Endometrial microvascular endothelial cells (primary cell): ENCODE measurements around the gene MMS22L. TPM values are rescaled to one million over a fixed set of nuclear protein-coding genes. Genes with fewer than 3 reads are reported as not detected.

Experiments
- in situ Hi-C: cut with HindIII; loops from 2 replicates; pipeline ENCODE4 v1.10.0; 2017; ENCODE audit warnings: low sequenced_read_pairs, low pct_unique_long_range_greater_than_20kb; ENCODE audit errors: inconsistent ontology term
- total RNA-seq: library from RNA; depleted of rRNA; stranded (reverse); fragments of >200 nt; gene quantifications from one replicate; pipeline ENCODE4 v1.2.3, GENCODE V29; 2015; ENCODE audit errors: inconsistent ontology term

The MMS22L gene
- total RNA-seq, 1 donor from 2014 or later: 18.8 TPM

DNA sequence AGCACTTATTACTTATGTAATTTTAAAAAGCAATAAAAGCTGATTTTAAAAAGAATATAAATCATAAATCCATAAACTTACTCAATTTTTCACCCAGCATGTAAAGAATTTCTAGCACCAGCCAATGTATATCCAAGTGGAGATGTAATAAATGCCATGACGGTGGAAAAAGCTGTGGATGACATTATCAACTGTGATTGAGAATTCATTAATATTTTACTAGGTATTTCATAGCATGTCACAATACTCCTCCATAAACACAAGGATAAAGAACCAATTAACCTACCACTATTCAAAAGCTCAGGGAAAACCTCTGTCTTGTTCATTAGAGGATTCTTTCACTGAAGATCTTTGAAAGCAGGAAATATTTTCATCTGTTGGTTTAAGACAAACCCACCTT lies 13.2 kb downstream of the MMS22L start:
- in situ Hi-C loops: no loop called here

GRCh38 chr6:97262676-97263075 lies 20.3 kb downstream of the MMS22L start:
- in situ Hi-C loops: no loop called here

GRCh38 chr6:97246842-97247241 lies 36.2 kb downstream of the MMS22L start:
- in situ Hi-C loops: no loop called here

GRCh38 chr6:97240222-97240621 lies 42.8 kb downstream of the MMS22L start:
- in situ Hi-C loops: no loop called here

- in situ Hi-C loops: no loop called here
These were observed 51.1 kb downstream of the MMS22L start for GRCh38 chr6:97231911-97232310.

DNA sequence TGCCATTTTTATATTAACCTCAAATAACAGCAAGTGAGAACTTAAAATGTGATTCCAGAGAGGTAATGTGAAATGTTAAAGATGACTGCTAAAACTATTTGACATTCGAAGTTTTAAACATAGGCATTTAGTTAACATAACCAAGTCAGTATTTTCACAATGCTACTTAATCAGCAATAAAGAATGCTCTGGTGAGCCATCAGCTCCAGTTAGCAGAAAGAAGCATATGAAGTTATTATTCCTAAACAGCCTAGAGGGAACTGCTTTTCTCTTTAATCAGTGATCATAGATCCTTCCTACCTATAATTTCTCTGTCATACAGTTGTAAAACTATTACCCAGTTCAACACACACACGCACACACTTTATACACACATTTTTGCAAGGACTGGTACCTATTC lies 60.1 kb downstream of the MMS22L start:
- in situ Hi-C loops: no loop called here

DNA sequence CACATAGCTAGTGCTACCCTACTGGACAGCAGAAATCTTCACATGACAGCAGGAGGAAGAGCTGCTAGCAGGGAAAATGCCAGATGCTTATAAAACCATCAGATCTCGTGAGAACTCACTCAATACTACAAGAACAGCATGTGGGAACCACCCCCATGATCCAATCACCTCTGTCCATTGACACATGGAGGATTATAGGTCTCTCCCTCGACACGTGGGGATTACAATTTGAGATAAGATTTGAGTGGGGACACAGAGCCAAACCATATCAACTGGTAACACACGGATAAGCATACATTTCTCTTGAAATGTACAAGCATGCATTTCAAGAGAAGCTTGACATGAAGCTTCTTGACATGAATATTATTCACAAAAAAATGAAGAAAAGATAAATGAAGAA lies 64.1 kb downstream of the MMS22L start:
- in situ Hi-C loops: no loop called here

- in situ Hi-C loops: no loop called here
These were observed 67.8 kb downstream of the MMS22L start for GRCh38 chr6:97215157-97215769.

DNA sequence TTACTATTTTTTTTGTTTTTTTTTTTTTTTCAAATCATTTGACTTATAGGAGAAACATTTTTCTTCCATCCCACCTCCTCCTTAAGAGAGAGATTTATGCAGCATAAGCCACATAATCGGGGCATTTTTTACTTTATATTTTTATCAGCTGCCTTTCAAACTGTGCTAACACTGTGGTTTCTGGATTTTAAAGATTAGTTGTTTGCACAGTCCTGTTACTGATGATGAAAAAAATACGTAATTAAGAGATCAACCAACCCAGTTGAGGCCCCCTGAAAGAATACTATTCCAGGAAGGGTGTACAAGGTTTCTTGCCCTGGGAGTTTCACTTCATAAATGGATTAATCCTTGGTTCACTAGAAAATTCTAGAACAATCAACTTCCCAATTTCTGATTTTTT lies 68.3 kb downstream of the MMS22L start:
- in situ Hi-C loops: no loop called here

GRCh38 chr6:97207383-97207782 lies 75.6 kb downstream of the MMS22L start:
- in situ Hi-C loops: no loop called here

DNA sequence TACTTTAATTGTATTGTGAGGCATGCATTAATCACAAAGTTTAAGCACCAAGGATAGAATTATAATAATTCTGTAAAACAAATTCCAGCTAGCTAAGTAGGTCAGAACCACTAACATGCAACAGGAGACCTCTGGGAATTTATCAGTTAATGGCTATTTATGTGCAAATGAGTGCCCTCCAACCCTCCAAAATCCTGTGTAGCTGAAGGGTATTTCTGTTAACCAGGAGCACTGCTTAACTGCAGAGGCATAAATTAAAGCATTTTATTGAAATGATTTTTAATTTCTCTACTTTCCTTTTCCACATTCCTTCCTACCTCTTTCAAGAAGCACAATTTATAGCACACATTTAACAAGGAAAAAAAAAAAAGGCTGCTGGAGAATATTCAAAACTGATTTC lies 77.0 kb downstream of the MMS22L start:
- in situ Hi-C loops: no loop called here

DNA sequence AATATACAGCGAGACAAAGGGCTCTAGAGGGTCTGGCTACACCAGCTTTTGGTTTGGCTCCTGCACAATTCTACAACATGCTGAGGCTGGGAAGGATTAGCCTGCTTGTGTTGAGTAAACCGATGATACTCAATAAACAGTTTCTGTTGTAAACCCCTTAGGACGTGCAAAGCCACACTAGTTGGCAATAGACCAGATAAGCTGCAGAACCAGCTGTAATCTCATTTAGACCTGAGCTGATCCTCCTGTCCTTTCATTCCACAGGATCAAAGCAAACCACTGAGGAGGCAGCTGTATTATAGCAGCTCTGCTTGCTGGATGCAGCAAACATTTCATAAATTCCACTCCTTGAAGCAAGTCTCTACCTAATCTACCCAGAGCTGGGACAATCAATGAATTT lies 79.7 kb downstream of the MMS22L start:
- in situ Hi-C loops: no loop called here

- in situ Hi-C loops: loop anchor here (25.0 kb wide), 1 partner anchor 189 kb away; no protein-coding TSS in a partner anchor
These were observed 84.9 kb downstream of the MMS22L start for GRCh38 chr6:97198046-97198565.

DNA sequence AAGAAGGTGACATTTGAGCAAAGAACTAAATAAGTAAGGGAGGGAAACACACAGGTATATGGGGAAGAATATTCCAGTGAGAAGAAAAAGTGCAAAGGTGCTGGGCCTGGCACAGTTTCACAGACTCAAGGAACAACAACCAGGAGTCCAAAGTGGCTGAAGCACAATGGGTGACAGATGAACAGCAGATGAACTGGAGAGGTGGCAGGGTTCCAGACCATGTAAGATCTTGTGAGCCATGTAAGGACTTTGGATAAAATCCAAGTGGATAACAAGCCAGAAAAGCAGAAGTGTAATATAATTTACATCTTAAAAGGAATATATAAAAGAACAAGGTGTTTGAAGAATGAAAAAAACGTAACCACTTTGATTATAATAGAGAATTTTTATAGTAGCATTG lies 87.9 kb downstream of the MMS22L start:
- in situ Hi-C loops: loop anchor here (25.0 kb wide), 1 partner anchor 192 kb away; no protein-coding TSS in a partner anchor

GRCh38 chr6:97189767-97190166 lies 93.2 kb downstream of the MMS22L start:
- in situ Hi-C loops: loop anchor here (25.0 kb wide), 1 partner anchor 198 kb away; no protein-coding TSS in a partner anchor

- in situ Hi-C loops: loop anchor here (25.0 kb wide), 1 partner anchor 199 kb away; no protein-coding TSS in a partner anchor
These were observed 95.1 kb downstream of the MMS22L start for GRCh38 chr6:97187951-97188350.

DNA sequence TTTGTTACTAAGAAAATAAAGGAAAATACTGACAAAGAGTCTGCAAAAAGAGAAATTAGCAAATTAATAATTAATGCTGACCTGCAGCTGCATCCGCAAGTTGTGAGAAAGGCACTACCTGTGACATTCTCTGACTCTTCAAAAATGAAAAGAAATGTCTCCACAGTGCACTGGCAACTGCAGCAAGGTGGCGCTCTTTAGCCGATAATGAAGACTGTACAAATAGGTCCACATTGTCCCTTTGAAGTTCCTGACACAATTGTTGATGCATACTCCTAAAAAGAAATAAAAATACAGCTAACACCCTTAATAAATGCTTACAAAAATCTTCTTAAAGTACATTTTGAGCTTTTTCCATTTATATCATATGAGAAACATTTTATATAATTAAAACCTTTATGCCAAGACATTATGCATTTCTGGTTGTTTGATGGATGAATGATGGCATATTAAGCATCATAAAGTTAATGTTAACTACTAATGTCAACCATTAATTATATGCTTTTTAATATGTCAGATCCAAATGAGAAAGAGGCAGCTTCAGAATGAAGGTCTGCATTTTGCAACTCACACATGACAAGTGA lies 96.5 kb downstream of the MMS22L start:
- in situ Hi-C loops: loop anchor here (25.0 kb wide), 1 partner anchor 201 kb away; no protein-coding TSS in a partner anchor

DNA sequence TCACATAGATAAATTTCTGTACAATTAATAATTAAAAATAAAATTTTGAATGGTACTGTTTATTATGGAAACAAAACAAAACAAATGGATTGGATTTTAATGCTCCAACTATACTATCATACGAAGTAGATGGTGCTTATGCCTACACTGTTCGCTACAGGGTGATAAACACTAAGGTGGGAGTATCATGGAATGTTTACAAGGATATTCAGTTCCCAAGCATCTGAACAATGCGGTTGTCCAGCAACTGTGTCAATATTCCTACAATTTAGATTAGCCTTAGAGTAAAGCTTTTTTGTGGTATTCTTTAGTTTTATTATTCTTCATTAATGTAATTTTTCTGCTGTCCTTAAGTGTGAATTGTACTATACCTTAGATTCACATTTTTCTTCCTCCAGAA lies 105.1 kb downstream of the MMS22L start:
- in situ Hi-C loops: loop anchor here (25.0 kb wide), 1 partner anchor 209 kb away; no protein-coding TSS in a partner anchor

DNA sequence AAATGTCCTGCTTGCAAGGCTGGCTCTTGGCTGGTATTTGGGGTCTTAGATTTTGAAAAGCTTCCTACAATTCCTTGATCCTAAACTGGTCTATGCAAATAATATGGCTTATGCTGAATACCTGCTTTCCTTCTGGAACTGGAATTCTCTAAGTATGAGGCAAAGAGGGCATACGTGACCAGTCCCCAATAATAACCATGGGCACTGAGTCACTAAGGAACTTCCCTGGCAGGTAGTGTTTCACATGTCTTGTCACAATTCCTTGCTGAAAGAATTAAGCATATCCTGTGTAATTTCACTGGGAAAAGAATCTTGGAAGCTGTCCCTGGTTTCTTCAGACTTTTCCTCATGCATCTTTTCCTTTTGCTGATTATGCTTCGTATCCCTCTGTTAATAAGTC lies 106.5 kb downstream of the MMS22L start:
- in situ Hi-C loops: loop anchor here (25.0 kb wide), 1 partner anchor 211 kb away; no protein-coding TSS in a partner anchor

DNA sequence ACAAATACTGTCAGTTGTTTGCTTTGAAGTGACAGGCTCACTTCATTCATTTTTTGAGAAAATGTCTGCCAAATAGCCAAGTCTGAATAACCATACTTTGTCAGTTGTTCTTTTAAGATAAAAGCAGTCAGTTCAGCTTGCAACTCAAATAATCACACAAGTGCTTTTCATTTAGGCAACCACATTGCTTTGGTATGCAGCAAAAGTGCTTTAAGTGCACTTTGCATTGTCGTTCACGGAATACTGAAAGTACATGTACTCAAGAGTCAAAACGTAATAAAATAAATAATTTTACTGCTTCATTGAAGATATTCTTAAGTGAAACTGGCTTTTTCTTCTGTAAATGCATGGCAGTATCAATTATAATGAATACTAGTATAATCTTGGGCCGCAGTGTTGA lies 107.2 kb downstream of the MMS22L start:
- in situ Hi-C loops: loop anchor here (25.0 kb wide), 1 partner anchor 211 kb away; no protein-coding TSS in a partner anchor
